Suprapubic skin (tissue), 3 donors: ENCODE data around the gene SMPD3.

Experiments
- POLR2AphosphoS5 ChIP-seq, 3 donors: sonication (generic); formaldehyde crosslinking; IDR thresholded peaks; one replicate each; pipeline ENCODE4 v1.6.1; 2017; ENCODE audit warnings: antibody characterized with exemption in 3 of 3
- TF ChIP-seq, protein P1 (sequence below), 2 donors: fragments of 200-600 bp in 1 of 2; fragments of 450-650 bp in 1 of 2; sonication (generic) in 1 of 2; IDR thresholded peaks; one replicate each; pipeline ENCODE4 v1.5.1; 2016 to 2019; ENCODE audit warnings: antibody characterized with exemption in 2 of 2, mild to moderate bottlenecking in 1 of 2, moderate library complexity in 1 of 2

DNA sequence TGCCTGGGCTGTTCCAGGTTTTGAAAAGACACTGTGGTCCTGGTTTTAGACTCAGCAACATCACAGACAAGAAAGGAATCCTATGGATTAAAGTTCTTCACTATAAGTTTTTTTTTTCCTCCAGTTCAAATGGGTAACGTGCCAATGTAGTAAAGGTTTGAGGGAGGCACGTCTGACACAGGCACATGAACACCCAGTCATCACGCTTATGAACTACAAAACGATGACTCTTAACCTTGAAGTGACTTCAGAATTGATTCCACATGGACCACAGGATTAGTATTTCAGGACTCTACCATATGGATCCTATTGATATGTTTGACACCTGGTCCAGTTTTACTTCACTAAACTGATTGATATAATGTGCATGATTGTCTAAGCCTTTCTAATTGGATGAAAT, 135.2 kb downstream of the SMPD3 start:
- TF ChIP-seq, protein P1, sequence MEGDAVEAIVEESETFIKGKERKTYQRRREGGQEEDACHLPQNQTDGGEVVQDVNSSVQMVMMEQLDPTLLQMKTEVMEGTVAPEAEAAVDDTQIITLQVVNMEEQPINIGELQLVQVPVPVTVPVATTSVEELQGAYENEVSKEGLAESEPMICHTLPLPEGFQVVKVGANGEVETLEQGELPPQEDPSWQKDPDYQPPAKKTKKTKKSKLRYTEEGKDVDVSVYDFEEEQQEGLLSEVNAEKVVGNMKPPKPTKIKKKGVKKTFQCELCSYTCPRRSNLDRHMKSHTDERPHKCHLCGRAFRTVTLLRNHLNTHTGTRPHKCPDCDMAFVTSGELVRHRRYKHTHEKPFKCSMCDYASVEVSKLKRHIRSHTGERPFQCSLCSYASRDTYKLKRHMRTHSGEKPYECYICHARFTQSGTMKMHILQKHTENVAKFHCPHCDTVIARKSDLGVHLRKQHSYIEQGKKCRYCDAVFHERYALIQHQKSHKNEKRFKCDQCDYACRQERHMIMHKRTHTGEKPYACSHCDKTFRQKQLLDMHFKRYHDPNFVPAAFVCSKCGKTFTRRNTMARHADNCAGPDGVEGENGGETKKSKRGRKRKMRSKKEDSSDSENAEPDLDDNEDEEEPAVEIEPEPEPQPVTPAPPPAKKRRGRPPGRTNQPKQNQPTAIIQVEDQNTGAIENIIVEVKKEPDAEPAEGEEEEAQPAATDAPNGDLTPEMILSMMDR (IDR thresholded peaks at IDR 0.05), result no peak
- TF ChIP-seq POLR2AphosphoS5 (IDR thresholded peaks at IDR 0.05), result no peak
